Activated naive CD8-positive, alpha-beta T cell treated with anti-CD3 and anti-CD28 coated beads, Interleukin-2, amount 50 U/mL, for 24 hours (primary cell): ENCODE measurements around the gene ARHGEF12.

Experiments
- ATAC-seq: fragments of 150-1000 bp; cut with Tn5 transposase; one replicate; pipeline ENCODE4 v1.10.0; 2021
- DNase-seq: peaks from one replicate; pipeline ENCODE4 v3.0.0; 2021
- H3K27ac Mint-ChIP-seq: one replicate; pipeline ENCODE4 v1.8.0; 2021; ENCODE audit warnings: mild to moderate bottlenecking, mixed read lengths
- H3K27me3 Mint-ChIP-seq: one replicate; pipeline ENCODE4 v1.8.0; 2021; ENCODE audit warnings: mixed read lengths
- H3K36me3 Mint-ChIP-seq: one replicate; pipeline ENCODE4 v1.8.0; 2021; ENCODE audit warnings: low read depth, mixed read lengths
- H3K4me1 Mint-ChIP-seq: one replicate; pipeline ENCODE4 v1.8.0; 2021; ENCODE audit warnings: mixed read lengths
- H3K4me3 Mint-ChIP-seq: one replicate; pipeline ENCODE4 v1.8.0; 2021; ENCODE audit warnings: mild to moderate bottlenecking, moderate library complexity, mixed read lengths
- H3K9me3 Mint-ChIP-seq: one replicate; pipeline ENCODE4 v1.8.0; 2021; ENCODE audit warnings: mixed read lengths

ARHGEF12 gene

GRCh38 chr11:120332822-120333716 is 3.1 kb upstream of the ARHGEF12 start:
- Mint-ChIP-seq H3K27me3 (peaks cover 48% of the 10 kb centered on the region), H3K36me3 (peaks cover 1% of the 10 kb centered on the region), H3K4me1 (peaks cover 18% of the 10 kb centered on the region), H3K27ac (no peak overlapping the region), H3K4me3 (no peak overlapping the region), H3K9me3 (no peaks in the 10 kb centered on the region)
- DNase-seq (no peak), ATAC-seq (no peak)

- Mint-ChIP-seq H3K9me3 (no peaks in the 10 kb centered on the region), H3K4me3 (no peak overlapping the region), H3K27me3 (peaks cover 49% of the 10 kb centered on the region), H3K36me3 (peaks cover 1% of the 10 kb centered on the region), H3K4me1 (peaks cover 23% of the 10 kb centered on the region), H3K27ac (no peak overlapping the region)
- DNase-seq (no peak), ATAC-seq (no peak)
Measured at GRCh38 chr11:120333801-120334200, 2.4 kb upstream of the ARHGEF12 start.

- H3K27me3 Mint-ChIP-seq = peaks cover 50% of the 10 kb centered on the region
- peaks cover 24% of the 10 kb centered on the region for H3K4me1 Mint-ChIP-seq
- no peak for DNase-seq
- H3K27ac Mint-ChIP-seq = no peak overlapping the region
- H3K9me3 Mint-ChIP-seq = no peaks in the 10 kb centered on the region
- peaks cover 1% of the 10 kb centered on the region for H3K36me3 Mint-ChIP-seq
- no peak for ATAC-seq
- no peak overlapping the region for H3K4me3 Mint-ChIP-seq
Measured at GRCh38 chr11:120334332-120334731, 1.9 kb upstream of the ARHGEF12 start.

- H3K9me3 Mint-ChIP-seq = no peaks in the 10 kb centered on the region
- H3K4me3 Mint-ChIP-seq = peak overlapping the region; percentile 70
- H3K27ac Mint-ChIP-seq = peak overlapping the region; percentile 17
- H3K36me3 Mint-ChIP-seq = peaks cover 1% of the 10 kb centered on the region
- peaks cover 53% of the 10 kb centered on the region for H3K27me3 Mint-ChIP-seq
- DNase-seq (peak; percentile 64), ATAC-seq (no peak)
- peaks cover 30% of the 10 kb centered on the region for H3K4me1 Mint-ChIP-seq
Measured at GRCh38 chr11:120334894-120335462, 1.2 kb upstream of the ARHGEF12 start.

GRCh38 chr11:120335556-120335907 is 681 bp upstream of the ARHGEF12 start:
- Mint-ChIP-seq H3K27ac (no peak overlapping the region), H3K9me3 (no peaks in the 10 kb centered on the region), H3K4me1 (peaks cover 35% of the 10 kb centered on the region), H3K27me3 (peaks cover 54% of the 10 kb centered on the region), H3K4me3 (peak overlapping the region; percentile 70), H3K36me3 (peaks cover 1% of the 10 kb centered on the region)
- DNase-seq = peak; percentile 44
- peak; percentile 23 for ATAC-seq

- Mint-ChIP-seq H3K4me1 (peaks cover 38% of the 10 kb centered on the region), H3K27ac (peak overlapping the region; percentile 79), H3K9me3 (peaks cover under 1% of the 10 kb centered on the region), H3K4me3 (peak overlapping the region; percentile 90), H3K36me3 (peaks cover 1% of the 10 kb centered on the region), H3K27me3 (peaks cover 59% of the 10 kb centered on the region)
- DNase-seq (peak; percentile 47), ATAC-seq (peak; percentile 35)
Measured at GRCh38 chr11:120336641-120337354, 585 bp downstream of the ARHGEF12 start.

GRCh38 chr11:120337355-120338106 is 1.3 kb downstream of the ARHGEF12 start:
- Mint-ChIP-seq H3K4me1 (peaks cover 41% of the 10 kb centered on the region), H3K27me3 (peaks cover 67% of the 10 kb centered on the region), H3K27ac (no peak overlapping the region), H3K36me3 (peaks cover 6% of the 10 kb centered on the region), H3K4me3 (peak overlapping the region; percentile 90), H3K9me3 (peaks cover 8% of the 10 kb centered on the region)
- no peak for ATAC-seq
- DNase-seq = no peak

- H3K4me3 Mint-ChIP-seq = peak overlapping the region; percentile 90
- peaks cover 41% of the 10 kb centered on the region for H3K4me1 Mint-ChIP-seq
- peaks cover 9% of the 10 kb centered on the region for H3K9me3 Mint-ChIP-seq
- H3K27me3 Mint-ChIP-seq = peaks cover 62% of the 10 kb centered on the region
- ATAC-seq (no peak), DNase-seq (no peak)
- peaks cover 6% of the 10 kb centered on the region for H3K36me3 Mint-ChIP-seq
- H3K27ac Mint-ChIP-seq = no peak overlapping the region
Measured at GRCh38 chr11:120338107-120338933, 2.1 kb downstream of the ARHGEF12 start.

GRCh38 chr11:120339394-120339890 is 3.2 kb downstream of the ARHGEF12 start:
- Mint-ChIP-seq H3K27me3 (peaks cover 69% of the 10 kb centered on the region), H3K4me1 (peaks cover 50% of the 10 kb centered on the region), H3K36me3 (peaks cover 9% of the 10 kb centered on the region), H3K27ac (no peak overlapping the region), H3K9me3 (peaks cover 9% of the 10 kb centered on the region), H3K4me3 (no peak overlapping the region)
- DNase-seq (no peak), ATAC-seq (no peak)

GRCh38 chr11:120340529-120340928 is 4.3 kb downstream of the ARHGEF12 start:
- ATAC-seq = no peak
- H3K27me3 Mint-ChIP-seq = peaks cover 69% of the 10 kb centered on the region
- H3K4me3 Mint-ChIP-seq = no peak overlapping the region

GRCh38 chr11:120342226-120342625 is 6.0 kb downstream of the ARHGEF12 start:
- Mint-ChIP-seq H3K27me3 (peaks cover 78% of the 10 kb centered on the region), H3K4me1 (peaks cover 58% of the 10 kb centered on the region), H3K4me3 (no peak overlapping the region), H3K27ac (no peak overlapping the region), H3K36me3 (peaks cover 7% of the 10 kb centered on the region), H3K9me3 (peaks cover 9% of the 10 kb centered on the region)
- no peak for DNase-seq
- no peak for ATAC-seq

More at GRCh38 chr11:120340529-120340928, 4.3 kb downstream of the ARHGEF12 start:
- H3K9me3 Mint-ChIP-seq = peaks cover 9% of the 10 kb centered on the region
- peaks cover 55% of the 10 kb centered on the region for H3K4me1 Mint-ChIP-seq
- DNase-seq = no peak
- peaks cover 9% of the 10 kb centered on the region for H3K36me3 Mint-ChIP-seq
- no peak overlapping the region for H3K27ac Mint-ChIP-seq

- Mint-ChIP-seq H3K4me1 (peaks cover 54% of the 10 kb centered on the region), H3K27ac (no peak overlapping the region), H3K9me3 (peaks cover 9% of the 10 kb centered on the region), H3K4me3 (no peak overlapping the region), H3K36me3 (peaks cover 7% of the 10 kb centered on the region), H3K27me3 (peaks cover 78% of the 10 kb centered on the region)
- DNase-seq (no peak), ATAC-seq (no peak)
Measured at GRCh38 chr11:120342678-120343077, 6.5 kb downstream of the ARHGEF12 start.

GRCh38 chr11:120343429-120343828 is 7.2 kb downstream of the ARHGEF12 start:
- H3K27ac Mint-ChIP-seq = no peak overlapping the region
- no peak overlapping the region for H3K4me3 Mint-ChIP-seq
- no peak for ATAC-seq
- DNase-seq = no peak
- H3K27me3 Mint-ChIP-seq = peaks cover 75% of the 10 kb centered on the region
- peaks cover 7% of the 10 kb centered on the region for H3K36me3 Mint-ChIP-seq
- H3K9me3 Mint-ChIP-seq = peaks cover 9% of the 10 kb centered on the region
- peaks cover 48% of the 10 kb centered on the region for H3K4me1 Mint-ChIP-seq
